Measurements from ENCODE around the gene CASZ1.

DNA sequence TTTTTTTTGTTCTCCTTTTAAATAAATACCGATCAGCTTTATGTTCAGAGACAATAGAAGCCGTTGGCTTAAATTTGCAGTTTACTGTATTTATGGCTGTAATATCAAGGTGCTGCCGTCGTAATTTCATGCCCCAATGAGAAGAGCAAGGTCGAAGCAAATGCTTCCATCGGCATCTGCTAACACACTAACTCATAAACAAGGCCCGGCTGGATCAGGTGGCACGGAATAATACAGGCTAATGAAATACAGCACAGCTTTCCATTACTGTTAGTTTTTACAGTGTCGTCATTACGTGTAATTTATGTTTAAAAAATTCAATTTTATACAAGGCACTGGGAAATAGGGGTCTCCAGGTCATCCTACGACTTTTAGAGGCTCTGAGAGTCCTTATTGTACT, 202.7 kb downstream of the CASZ1 start:
- no peak for TF ChIP-seq POLR2A (IDR thresholded peaks at IDR 0.05)
- TF ChIP-seq, protein P1, sequence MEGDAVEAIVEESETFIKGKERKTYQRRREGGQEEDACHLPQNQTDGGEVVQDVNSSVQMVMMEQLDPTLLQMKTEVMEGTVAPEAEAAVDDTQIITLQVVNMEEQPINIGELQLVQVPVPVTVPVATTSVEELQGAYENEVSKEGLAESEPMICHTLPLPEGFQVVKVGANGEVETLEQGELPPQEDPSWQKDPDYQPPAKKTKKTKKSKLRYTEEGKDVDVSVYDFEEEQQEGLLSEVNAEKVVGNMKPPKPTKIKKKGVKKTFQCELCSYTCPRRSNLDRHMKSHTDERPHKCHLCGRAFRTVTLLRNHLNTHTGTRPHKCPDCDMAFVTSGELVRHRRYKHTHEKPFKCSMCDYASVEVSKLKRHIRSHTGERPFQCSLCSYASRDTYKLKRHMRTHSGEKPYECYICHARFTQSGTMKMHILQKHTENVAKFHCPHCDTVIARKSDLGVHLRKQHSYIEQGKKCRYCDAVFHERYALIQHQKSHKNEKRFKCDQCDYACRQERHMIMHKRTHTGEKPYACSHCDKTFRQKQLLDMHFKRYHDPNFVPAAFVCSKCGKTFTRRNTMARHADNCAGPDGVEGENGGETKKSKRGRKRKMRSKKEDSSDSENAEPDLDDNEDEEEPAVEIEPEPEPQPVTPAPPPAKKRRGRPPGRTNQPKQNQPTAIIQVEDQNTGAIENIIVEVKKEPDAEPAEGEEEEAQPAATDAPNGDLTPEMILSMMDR (IDR thresholded peaks at IDR 0.05) = no peak

Measured in esophagus squamous epithelium (tissue), 4 donors.